Ishikawa (cell line): ENCODE results near the gene KPNA3.

Experiments used
- CREB1 ChIP-seq: IDR thresholded peaks from 2 replicates; pipeline ENCODE4 v1.6.1; 2012; ENCODE audit warnings: low read depth
- EGR1 ChIP-seq: IDR thresholded peaks from 2 replicates; pipeline ENCODE4 v1.6.1; 2012
- EP300 ChIP-seq: IDR thresholded peaks from 2 replicates; pipeline ENCODE4 v1.6.1; 2012; ENCODE audit warnings: borderline replicate concordance
- FOXM1 ChIP-seq: IDR thresholded peaks from 2 replicates; pipeline ENCODE4 v1.6.1; 2012; ENCODE audit warnings: low read depth, borderline replicate concordance
- MAX ChIP-seq: IDR thresholded peaks from 2 replicates; pipeline ENCODE4 v1.6.1; 2012
- RAD21 ChIP-seq: IDR thresholded peaks from 2 replicates; pipeline ENCODE4 v1.6.1; 2012; ENCODE audit warnings: low read depth
- TAF1 ChIP-seq: IDR thresholded peaks from 2 replicates; pipeline ENCODE4 v1.6.1; 2012; ENCODE audit warnings: low read depth, mild to moderate bottlenecking
- TCF12 ChIP-seq: IDR thresholded peaks from 2 replicates; pipeline ENCODE4 v1.6.1; 2012; ENCODE audit warnings: low read depth
- TEAD4 ChIP-seq: IDR thresholded peaks from 2 replicates; pipeline ENCODE4 v1.6.1; 2012
- YY1 ChIP-seq: IDR thresholded peaks from 2 replicates; pipeline ENCODE4 v1.6.1; 2012; ENCODE audit warnings: low read depth
- TF ChIP-seq, protein P1 (sequence below): IDR thresholded peaks from 2 replicates; pipeline ENCODE4 v1.6.1; 2012; ENCODE audit warnings: low read depth, mild to moderate bottlenecking

DNA sequence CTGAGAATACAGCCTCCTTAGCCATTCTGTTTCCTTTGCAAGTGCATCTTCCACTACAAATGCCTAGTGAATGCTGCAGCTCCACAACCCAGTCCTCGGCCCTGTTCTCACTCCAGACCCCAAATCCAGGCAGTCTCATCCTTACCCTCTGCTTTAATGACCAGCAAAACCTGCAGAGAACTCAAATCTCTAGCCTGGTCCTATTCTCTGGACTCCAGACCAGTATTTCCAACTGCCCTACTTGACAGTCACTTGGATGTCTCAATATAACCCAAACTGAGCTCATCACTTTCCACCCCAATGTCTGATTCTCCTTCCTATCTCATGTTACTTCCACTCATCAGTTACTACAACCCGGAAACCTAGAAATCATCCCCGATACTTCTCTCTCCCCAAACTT lies 98.6 kb downstream of the KPNA3 start:
- TF ChIP-seq TCF12 = no peak
- no peak for TF ChIP-seq CREB1
- no peak for TF ChIP-seq EP300
- no peak for TF ChIP-seq FOXM1
- TF ChIP-seq, protein P1, sequence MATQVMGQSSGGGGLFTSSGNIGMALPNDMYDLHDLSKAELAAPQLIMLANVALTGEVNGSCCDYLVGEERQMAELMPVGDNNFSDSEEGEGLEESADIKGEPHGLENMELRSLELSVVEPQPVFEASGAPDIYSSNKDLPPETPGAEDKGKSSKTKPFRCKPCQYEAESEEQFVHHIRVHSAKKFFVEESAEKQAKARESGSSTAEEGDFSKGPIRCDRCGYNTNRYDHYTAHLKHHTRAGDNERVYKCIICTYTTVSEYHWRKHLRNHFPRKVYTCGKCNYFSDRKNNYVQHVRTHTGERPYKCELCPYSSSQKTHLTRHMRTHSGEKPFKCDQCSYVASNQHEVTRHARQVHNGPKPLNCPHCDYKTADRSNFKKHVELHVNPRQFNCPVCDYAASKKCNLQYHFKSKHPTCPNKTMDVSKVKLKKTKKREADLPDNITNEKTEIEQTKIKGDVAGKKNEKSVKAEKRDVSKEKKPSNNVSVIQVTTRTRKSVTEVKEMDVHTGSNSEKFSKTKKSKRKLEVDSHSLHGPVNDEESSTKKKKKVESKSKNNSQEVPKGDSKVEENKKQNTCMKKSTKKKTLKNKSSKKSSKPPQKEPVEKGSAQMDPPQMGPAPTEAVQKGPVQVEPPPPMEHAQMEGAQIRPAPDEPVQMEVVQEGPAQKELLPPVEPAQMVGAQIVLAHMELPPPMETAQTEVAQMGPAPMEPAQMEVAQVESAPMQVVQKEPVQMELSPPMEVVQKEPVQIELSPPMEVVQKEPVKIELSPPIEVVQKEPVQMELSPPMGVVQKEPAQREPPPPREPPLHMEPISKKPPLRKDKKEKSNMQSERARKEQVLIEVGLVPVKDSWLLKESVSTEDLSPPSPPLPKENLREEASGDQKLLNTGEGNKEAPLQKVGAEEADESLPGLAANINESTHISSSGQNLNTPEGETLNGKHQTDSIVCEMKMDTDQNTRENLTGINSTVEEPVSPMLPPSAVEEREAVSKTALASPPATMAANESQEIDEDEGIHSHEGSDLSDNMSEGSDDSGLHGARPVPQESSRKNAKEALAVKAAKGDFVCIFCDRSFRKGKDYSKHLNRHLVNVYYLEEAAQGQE = no peak
- no peak for TF ChIP-seq MAX
- no peak for TF ChIP-seq RAD21
- TF ChIP-seq YY1 = no peak
- no peak for TF ChIP-seq TAF1
- no peak for TF ChIP-seq TEAD4
- no peak for TF ChIP-seq EGR1
